Fibroblast of skin of right quadriceps (primary cell): ENCODE data around the gene LMNTD2.
A peak's percentile ranks its signal among the peaks of the same experiment; 100 is the strongest.
"Not testable (repeated sequence)": the region's sequence is repeated elsewhere in the genome, so short reads cannot be mapped to it uniquely, and the experiment has no call there.

ENCODE experiments used
- DNase-seq: peaks from one replicate; pipeline ENCODE4 v3.0.0-alpha.2; 2013

LMNTD2 gene

GRCh38 chr11:533586-534395 lies 26.7 kb downstream of the LMNTD2 start:
- no peak for DNase-seq

GRCh38 chr11:532986-533585 lies 27.5 kb downstream of the LMNTD2 start:
- DNase-seq: no peak

- DNase-seq: no peak
These were observed 28.0 kb downstream of the LMNTD2 start for GRCh38 chr11:532527-532985.

GRCh38 chr11:531919-532526 lies 28.5 kb downstream of the LMNTD2 start:
- no peak for DNase-seq

- no peak for DNase-seq
These were observed 29.3 kb downstream of the LMNTD2 start for GRCh38 chr11:530960-531831.

- no peak for DNase-seq
These were observed 30.7 kb downstream of the LMNTD2 start for GRCh38 chr11:529728-530411.

GRCh38 chr11:528815-529727 lies 31.5 kb downstream of the LMNTD2 start:
- DNase-seq: no peak

- no peak for DNase-seq
These were observed 32.2 kb downstream of the LMNTD2 start for GRCh38 chr11:528166-528814.

- no peak for DNase-seq
These were observed 34.3 kb downstream of the LMNTD2 start for GRCh38 chr11:526192-526591.

- no peak for DNase-seq
These were observed 39.3 kb downstream of the LMNTD2 start for GRCh38 chr11:521177-521688.

GRCh38 chr11:520428-521176 lies 39.9 kb downstream of the LMNTD2 start:
- DNase-seq: no peak

GRCh38 chr11:518463-519202 lies 41.9 kb downstream of the LMNTD2 start:
- DNase-seq: peak; percentile 93

GRCh38 chr11:516918-517685 lies 43.4 kb downstream of the LMNTD2 start:
- DNase-seq: not testable (repeated sequence)

GRCh38 chr11:516400-516799 lies 44.1 kb downstream of the LMNTD2 start:
- no peak for DNase-seq

GRCh38 chr11:515131-515530 lies 45.4 kb downstream of the LMNTD2 start:
- no peak for DNase-seq

- no peak for DNase-seq
These were observed 45.9 kb downstream of the LMNTD2 start for GRCh38 chr11:514606-515005.

GRCh38 chr11:512761-513595 lies 47.6 kb downstream of the LMNTD2 start:
- DNase-seq: no peak
